Measurements from ENCODE around the gene FGF18. TPM values are rescaled to one million over a fixed set of nuclear protein-coding genes. Genes with fewer than 3 reads are reported as not detected.
"Not testable (repeated sequence)": the region's sequence is repeated elsewhere in the genome, so short reads cannot be mapped to it uniquely, and the experiment has no call there.

The FGF18 gene
- total RNA-seq, 1 donor from 2014 or later, result 1.7 TPM

GRCh38 chr5:171397599-171397998, 21.8 kb upstream of the FGF18 start:
- peaks cover 60% of the 10 kb centered on the region for H3K36me3 Mint-ChIP-seq
- no peak for DNase-seq (ENCODE audit: extremely low spot score, unreplicated experiment)
- H3K4me3 Mint-ChIP-seq, result no peak overlapping the region
- peaks cover 10% of the 10 kb centered on the region for H3K4me1 Mint-ChIP-seq (ENCODE audit: unreplicated experiment)
- no peaks in the 10 kb centered on the region for H3K27me3 Mint-ChIP-seq
- TF ChIP-seq CTCF (conservative IDR thresholded peaks at IDR 0.05), result no peak
- no peak overlapping the region for H3K27ac Mint-ChIP-seq
- H3K9me3 Mint-ChIP-seq, result no peaks in the 10 kb centered on the region

- DNase-seq (ENCODE audit: extremely low spot score, unreplicated experiment); H3K27me3 Mint-ChIP-seq; H3K4me1 Mint-ChIP-seq (ENCODE audit: unreplicated experiment); H3K4me3 Mint-ChIP-seq; H3K9me3 Mint-ChIP-seq: not testable (repeated sequence)
- Mint-ChIP-seq H3K27ac (peak overlapping the region; percentile 42), H3K36me3 (peaks cover 54% of the 10 kb centered on the region)
These were observed 20.8 kb upstream of the FGF18 start for GRCh38 chr5:171398660-171399059.

- H3K4me1 Mint-ChIP-seq (ENCODE audit: unreplicated experiment), result peaks cover 5% of the 10 kb centered on the region
- no peak for TF ChIP-seq CTCF (conservative IDR thresholded peaks at IDR 0.05)
- H3K4me3 Mint-ChIP-seq, result no peak overlapping the region
- no peaks in the 10 kb centered on the region for H3K27me3 Mint-ChIP-seq
- H3K36me3 Mint-ChIP-seq, result peaks cover 53% of the 10 kb centered on the region
- no peaks in the 10 kb centered on the region for H3K9me3 Mint-ChIP-seq
- no peak overlapping the region for H3K27ac Mint-ChIP-seq
- no peak for DNase-seq (ENCODE audit: extremely low spot score, unreplicated experiment)
These were observed 19.3 kb upstream of the FGF18 start for GRCh38 chr5:171400169-171400568.

- H3K4me3 Mint-ChIP-seq, result peak overlapping the region; percentile 39
- no peak for TF ChIP-seq CTCF (conservative IDR thresholded peaks at IDR 0.05)
- DNase-seq (ENCODE audit: extremely low spot score, unreplicated experiment), result no peak
- H3K27ac Mint-ChIP-seq, result peak overlapping the region; percentile 23
- no peaks in the 10 kb centered on the region for H3K27me3 Mint-ChIP-seq
- peaks cover 56% of the 10 kb centered on the region for H3K36me3 Mint-ChIP-seq
- peaks cover 5% of the 10 kb centered on the region for H3K4me1 Mint-ChIP-seq (ENCODE audit: unreplicated experiment)
- H3K9me3 Mint-ChIP-seq, result no peaks in the 10 kb centered on the region
These were observed 18.1 kb upstream of the FGF18 start for GRCh38 chr5:171401167-171401947.

GRCh38 chr5:171402751-171403150, 16.7 kb upstream of the FGF18 start:
- peak overlapping the region; percentile 41 for H3K27ac Mint-ChIP-seq

GRCh38 chr5:171405615-171406014, 13.8 kb upstream of the FGF18 start:
- peak; percentile 66 for TF ChIP-seq CTCF (conservative IDR thresholded peaks at IDR 0.05)
- Mint-ChIP-seq H3K9me3 (no peaks in the 10 kb centered on the region), H3K27me3 (no peaks in the 10 kb centered on the region), H3K36me3 (peaks cover 60% of the 10 kb centered on the region), H3K27ac (peak overlapping the region; percentile 70), H3K4me1 (ENCODE audit: unreplicated experiment) (peaks cover 4% of the 10 kb centered on the region), H3K4me3 (peak overlapping the region; percentile 6)
- DNase-seq (ENCODE audit: extremely low spot score, unreplicated experiment), result no peak

More at GRCh38 chr5:171402751-171403150, 16.7 kb upstream of the FGF18 start:
- DNase-seq (ENCODE audit: extremely low spot score, unreplicated experiment); H3K4me1 Mint-ChIP-seq (ENCODE audit: unreplicated experiment); H3K9me3 Mint-ChIP-seq; H3K27me3 Mint-ChIP-seq: not testable (repeated sequence)
- peaks cover 58% of the 10 kb centered on the region for H3K36me3 Mint-ChIP-seq
- peak overlapping the region; percentile 22 for H3K4me3 Mint-ChIP-seq
